Right renal pelvis (tissue), 4 donors: ENCODE data around the gene CENPS. TPM values are rescaled to one million over a fixed set of nuclear protein-coding genes. Genes with fewer than 3 reads are reported as not detected.
"Not testable (repeated sequence)": the region's sequence is repeated elsewhere in the genome, so short reads cannot be mapped to it uniquely, and the experiment has no call there.

Experiments
- DNase-seq, 4 donors: peaks; one replicate each; pipeline ENCODE4 v3.0.0-alpha.2; 2013; ENCODE audit warnings: low read depth in 4 of 4, low spot score in 3 of 4, missing footprints in 1 of 4
- polyA plus RNA-seq, 4 donors: library from polyadenylated mRNA; unstranded; fragments of 120-200 nt; gene quantifications; one replicate each; pipeline ENCODE4 v1.2.1, GENCODE V29; 2013; ENCODE audit not compliant: insufficient read length in 4 of 4

CENPS gene
- polyA plus RNA-seq, 4 donors = 34.0 to 43.0 (median 38.8) TPM

GRCh38 chr1:10450156-10450814 lies 20.1 kb downstream of the CENPS start:
- DNase-seq = no peak

- no peak for DNase-seq
Observed at GRCh38 chr1:10450836-10451235, 20.6 kb downstream of the CENPS start.

- DNase-seq = no peak
Observed at GRCh38 chr1:10451287-10451686, 21.1 kb downstream of the CENPS start.

DNA sequence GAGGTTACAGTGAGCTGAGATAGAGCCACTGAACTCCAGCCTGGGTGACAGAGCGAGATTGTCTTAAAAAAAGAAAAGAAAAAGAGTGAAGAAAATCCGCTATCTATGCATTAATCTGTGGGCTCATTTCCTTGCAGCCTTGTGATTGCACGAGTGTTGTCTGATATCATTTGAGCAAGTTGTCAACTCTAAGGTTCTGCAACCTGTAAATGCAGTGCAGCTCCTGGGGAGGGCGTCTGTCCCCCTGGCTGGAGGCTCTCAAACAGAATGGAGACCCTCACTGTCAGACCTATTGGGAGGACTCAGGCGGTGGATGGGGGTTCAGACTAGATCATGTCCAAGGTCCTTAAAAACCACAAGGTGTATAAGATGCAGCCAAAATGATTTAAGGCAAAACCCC lies 25.8 kb downstream of the CENPS start:
- no peak for DNase-seq

DNA sequence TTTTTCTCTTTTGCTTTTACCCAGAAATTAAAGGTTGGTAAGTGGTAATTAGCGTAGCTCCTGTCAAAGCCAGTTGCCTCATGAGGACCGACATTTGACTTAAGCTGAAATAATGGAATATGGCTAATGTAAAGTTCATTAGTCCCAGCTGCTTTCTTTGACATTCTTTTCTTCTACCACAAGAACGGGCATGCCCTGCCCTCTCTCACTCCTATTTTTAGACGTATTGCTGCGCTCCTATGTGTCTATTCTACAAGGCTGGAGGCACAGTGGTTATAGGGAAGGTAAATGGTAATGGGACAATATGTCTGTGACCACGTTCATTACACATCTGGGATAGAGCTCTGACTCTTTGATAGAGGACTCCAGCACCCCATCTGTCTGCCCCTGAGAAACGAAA lies 26.4 kb downstream of the CENPS start:
- no peak for DNase-seq

GRCh38 chr1:10457462-10457861 lies 27.2 kb downstream of the CENPS start:
- not testable (repeated sequence) for DNase-seq

GRCh38 chr1:10457875-10458274 lies 27.6 kb downstream of the CENPS start:
- no peak for DNase-seq

DNA sequence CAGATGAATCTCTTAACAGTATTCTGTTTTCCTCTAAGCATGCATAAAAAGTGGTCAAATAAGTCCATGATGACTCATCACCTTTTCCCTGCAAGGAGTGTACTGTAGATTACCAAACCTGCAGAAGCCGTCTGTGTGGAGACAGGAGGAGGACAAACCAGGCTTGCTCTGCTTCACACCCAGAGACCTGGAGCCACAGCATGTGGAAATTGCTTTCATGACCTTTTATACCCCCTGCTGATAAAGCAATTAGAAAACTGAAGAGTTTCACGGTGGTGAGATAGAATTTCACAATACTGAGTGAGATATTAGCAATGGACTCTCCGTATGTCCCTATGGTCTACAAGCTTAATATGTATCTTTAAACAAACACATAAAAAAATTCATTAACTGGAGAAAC lies 29.0 kb downstream of the CENPS start:
- no peak for DNase-seq

GRCh38 chr1:10467078-10467477 lies 36.8 kb downstream of the CENPS start:
- no peak for DNase-seq

GRCh38 chr1:10470043-10470442 lies 39.8 kb downstream of the CENPS start:
- DNase-seq = no peak

DNA sequence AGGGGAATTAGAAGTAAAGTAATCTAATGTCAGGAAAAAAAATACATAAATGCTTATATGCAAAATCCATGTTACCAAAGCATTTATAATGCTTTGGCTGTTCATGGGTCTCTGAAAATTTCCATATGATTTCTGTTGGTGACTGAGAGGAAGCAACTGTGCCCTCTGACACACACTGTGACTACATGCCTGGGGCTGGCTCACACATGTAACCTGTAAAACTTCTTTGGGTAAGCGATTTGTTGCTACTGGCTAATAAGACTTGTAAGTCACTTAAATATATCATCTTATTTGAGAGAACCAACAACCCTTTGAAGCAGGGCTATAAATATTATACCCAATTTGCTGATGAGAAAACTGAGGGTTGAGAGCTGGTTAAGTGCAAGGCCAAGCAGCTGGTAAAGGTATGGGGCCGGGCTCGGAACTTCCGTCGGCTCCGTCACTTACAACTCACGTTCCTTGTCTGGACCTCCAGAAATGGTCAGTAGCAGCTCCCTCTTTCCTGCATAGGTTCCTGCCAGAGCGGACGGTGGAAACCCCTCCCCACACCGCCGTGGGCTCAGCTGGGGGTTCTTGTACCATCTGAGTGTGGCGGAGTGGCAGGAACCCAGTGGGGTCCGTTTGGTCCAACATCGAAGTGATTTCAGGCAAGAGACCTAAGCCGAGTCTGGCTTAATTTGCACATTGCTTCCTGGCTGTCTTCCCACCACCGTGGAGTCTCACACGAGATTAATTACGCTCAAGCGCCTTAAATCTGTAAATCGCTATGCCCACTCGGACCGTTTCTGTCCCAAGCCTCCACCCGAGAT lies 41.4 kb downstream of the CENPS start:
- no peak for DNase-seq

DNA sequence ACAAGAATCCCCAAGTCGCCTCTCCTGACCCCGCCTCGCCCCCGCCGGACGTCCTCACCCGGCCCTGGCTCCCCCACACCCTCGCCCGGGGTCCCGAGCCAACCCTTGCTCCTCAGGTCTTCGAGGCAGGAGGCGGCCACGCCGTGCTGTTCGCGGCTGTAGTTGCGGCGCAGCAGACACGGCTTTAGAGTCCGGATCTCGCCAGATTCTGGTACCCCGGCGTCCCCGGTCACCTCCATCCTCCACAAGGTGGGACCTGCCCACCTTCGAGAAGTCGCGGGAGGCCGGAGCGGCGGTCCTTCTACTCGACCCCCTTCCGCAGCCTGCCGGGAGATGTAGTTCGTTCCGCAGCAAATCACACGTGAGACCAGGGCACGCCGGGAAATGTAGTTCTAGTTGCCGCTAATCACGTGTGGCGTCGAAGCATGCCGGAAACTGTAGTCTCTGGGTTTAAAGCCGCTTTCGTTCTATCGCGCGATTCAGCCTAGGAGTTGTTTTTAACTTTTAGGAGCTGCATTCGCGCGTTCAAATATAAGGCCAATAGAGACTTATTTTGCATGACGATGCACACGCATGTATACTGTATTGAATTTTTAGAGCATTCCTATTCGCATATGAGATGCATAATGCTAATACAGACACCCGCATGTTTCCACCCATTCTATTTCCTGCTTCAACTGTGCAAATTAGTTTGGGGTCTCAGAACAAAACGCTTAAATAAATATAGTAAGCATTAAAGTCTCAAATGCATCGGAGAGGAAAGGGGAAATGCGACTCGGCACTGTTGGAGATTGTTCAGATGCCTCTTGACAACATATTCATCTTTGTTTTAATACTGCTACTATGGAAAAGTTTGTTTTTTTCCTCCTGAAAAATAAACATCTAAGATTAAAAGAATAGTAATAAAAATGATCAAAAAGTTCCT lies 42.2 kb downstream of the CENPS start, which contains the start of gene DFFA:
Gene DFFA (minus strand): TSS at position 310 of the 925 bp plus-strand sequence. CDS start 71 bp downstream, at position 239.
- DNase-seq = peak; percentile 90 to 95 (median 92)

- no peak for DNase-seq
Observed at GRCh38 chr1:10473145-10473765, 43.0 kb downstream of the CENPS start.

DNA sequence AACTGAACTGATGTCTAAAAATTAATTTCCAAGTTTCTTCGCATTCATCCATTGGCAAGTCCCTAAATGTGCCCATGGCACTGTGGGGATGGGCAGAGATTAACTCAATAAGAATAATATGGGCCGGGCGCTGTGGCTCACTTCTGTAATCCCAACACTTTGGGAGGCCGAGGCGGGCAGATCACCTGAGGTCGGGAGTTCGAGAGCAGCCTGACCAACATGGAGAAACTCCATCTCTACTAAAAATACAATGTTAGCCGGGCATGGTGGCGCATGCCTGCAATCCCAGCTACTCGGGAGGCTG lies 44.0 kb downstream of the CENPS start:
- DNase-seq = not testable (repeated sequence)

DNA sequence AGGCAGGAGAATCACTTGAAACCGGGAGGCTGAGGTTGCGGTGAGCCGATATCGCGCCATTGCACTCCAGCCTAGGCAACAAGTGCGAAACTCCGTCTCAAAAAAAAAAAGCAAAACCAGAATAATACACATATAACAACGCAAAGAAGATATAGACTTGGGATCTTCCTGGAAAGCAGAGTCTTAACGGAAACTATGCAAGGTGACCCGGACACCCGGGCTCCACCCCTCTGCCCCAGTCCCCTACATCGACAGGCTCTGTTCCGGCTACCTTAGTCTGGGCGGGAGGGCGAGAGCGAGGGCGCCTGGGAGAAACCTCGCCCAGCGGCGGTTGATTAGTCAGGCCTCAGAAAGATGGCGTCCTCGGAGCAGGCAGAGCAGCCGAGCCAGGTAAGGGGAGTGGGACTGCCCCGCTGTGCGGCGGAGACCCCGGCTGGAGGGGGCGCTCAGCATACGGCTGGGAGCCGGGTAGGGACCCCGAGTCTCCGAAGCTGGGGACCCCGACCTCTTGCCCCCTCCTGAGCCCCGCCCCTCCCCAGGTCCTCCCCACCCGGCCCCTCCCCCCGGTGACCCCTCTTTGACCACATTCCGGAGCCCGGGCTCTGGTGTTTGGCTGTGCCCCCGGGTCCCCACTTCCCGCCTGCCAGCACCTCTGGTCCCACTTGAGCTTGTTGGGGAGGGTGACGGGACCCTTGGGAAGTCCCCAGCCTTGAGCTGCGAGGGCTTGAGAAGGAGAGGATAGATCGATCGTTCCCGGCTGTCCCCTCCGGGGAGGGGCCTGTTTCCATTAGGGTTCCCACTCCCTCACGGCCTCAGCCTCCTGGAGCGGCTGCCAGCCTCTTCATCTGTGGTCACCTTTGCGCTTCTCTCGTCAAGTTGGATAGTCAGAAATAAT lies 44.6 kb downstream of the CENPS start, which contains the start of gene PEX14:
Gene PEX14 (plus strand): TSS at position 338 of the 895 bp plus-strand sequence. CDS start 17 bp downstream, at position 355.
- DNase-seq = peak in 3 of 4 donors; percentile 77 to 78 (median 78)

DNA sequence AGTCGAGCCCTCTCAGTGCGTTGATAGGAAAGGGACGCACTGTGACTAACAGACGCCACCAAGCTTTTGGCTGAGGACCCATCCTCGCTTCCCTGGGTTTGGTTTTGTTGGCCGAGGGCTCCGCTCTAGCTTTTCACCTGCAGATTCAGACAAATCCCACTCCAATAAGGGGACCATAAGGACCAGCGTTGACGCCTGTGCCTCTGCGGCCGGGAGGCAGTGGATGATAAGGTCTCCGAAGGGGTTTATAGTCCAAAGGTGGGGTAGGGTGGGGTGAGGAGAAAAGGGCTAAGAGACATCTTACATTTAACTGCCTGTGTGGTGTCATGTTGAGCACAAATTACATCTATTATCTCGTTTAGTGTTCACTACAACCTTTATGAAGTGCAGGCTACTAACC lies 45.3 kb downstream of the CENPS start:
- DNase-seq = no peak

GRCh38 chr1:10479296-10479695 lies 49.1 kb downstream of the CENPS start:
- no peak for DNase-seq

GRCh38 chr1:10480614-10481013 lies 50.4 kb downstream of the CENPS start:
- no peak for DNase-seq

DNA sequence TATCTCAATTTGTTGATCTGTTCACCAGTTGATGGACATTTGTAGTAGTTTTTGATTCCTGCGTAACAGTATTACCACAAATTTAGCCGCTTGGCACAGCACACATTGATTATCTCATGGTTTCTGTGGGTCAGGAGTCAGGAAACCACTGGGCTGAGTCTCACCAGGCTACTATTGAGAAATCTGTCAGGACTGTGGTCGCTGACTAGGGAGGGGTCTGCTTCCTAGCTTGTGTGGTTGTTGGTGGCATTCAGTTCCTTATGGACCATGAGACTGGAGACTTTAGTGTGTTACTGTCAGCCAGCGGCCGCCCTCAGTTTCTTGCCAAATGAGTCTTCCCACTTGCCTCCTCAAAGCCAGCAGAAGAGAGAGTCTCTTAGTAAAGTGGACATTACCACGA lies 54.3 kb downstream of the CENPS start:
- no peak for DNase-seq
